BJ (cell line): Measurements from ENCODE around the gene SLC38A7. TPM values are rescaled to one million over a fixed set of nuclear protein-coding genes. Genes with fewer than 3 reads are reported as not detected.

Experiments
- CTCF ChIA-PET: fragments of 350-600 bp; formaldehyde crosslinking; extraction: SDS; loops from one replicate; lab custom pipeline; 2021; ENCODE audit warnings: antibody characterized with exemption, inconsistent platforms; lab: Yijun Ruan, JAX
- POLR2A ChIA-PET: fragments of 300-600 bp; sonication (Branson Sonifier 250); formaldehyde crosslinking; extraction: SDS; loops from one replicate; lab custom pipeline; 2021; ENCODE audit warnings: antibody characterized with exemption; lab: Charles Lee
- DNase-seq: peaks from one replicate; pipeline ENCODE4 v3.0.0-alpha.2; 2011; ENCODE audit warnings: low read depth
- H3K27me3 ChIP-seq: 2 replicates; pipeline ENCODE4 v1.6.0; 2011; ENCODE audit warnings: low read length; ENCODE audit not compliant: control insufficient read depth, insufficient read depth
- H3K36me3 ChIP-seq: 2 replicates; pipeline ENCODE4 v1.5.1; 2011; ENCODE audit warnings: low read length; ENCODE audit not compliant: control insufficient read depth, insufficient read depth
- H3K4me3 ChIP-seq: 2 replicates; pipeline ENCODE4 v1.5.1; 2011; ENCODE audit warnings: low read depth, mild to moderate bottlenecking, control low read depth, low read length
- polyA plus RNA-seq: library from polyadenylated mRNA; depleted of rRNA; stranded (reverse); fragments of >200 nt; gene quantifications from 2 replicates; pipeline ENCODE4 v1.2.3, GENCODE V29; 2011
- TF ChIP-seq, protein P1 (sequence below): IDR thresholded peaks from 2 replicates; pipeline ENCODE4 v1.5.1; 2011; ENCODE audit warnings: low read depth, mild to moderate bottlenecking, control low read depth, inconsistent platforms, low read length, moderate library complexity; ENCODE audit not compliant: insufficient read depth

The SLC38A7 gene
- polyA plus RNA-seq, 1 experiment: 24.1 TPM

DNA sequence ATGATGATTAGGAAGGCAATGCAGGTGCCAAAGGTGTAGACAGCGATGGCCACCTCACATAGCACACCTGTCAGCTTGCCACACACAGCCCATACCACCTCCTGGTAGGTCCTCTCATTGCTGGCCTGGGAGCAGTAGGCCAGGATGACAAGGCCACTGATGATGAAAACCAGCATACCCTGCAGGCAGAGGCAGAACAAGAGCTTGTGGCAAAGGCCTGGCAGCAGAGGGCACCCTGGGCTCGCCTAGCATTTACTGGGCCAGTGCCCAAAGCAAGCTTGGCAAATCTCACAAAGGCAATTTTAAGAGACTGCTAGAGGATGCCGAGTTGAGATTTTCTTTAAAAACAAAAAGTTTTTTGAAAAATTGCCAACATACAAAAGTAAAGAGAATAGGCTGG, 5.9 kb downstream of the SLC38A7 start:
- no peak for DNase-seq
- ChIA-PET CTCF (interaction anchor here (2.8 kb wide), 1 partner anchor 77 kb away, joined by 18 read pairs; no protein-coding TSS in a partner anchor), POLR2A (no interaction called here)
- no peak overlapping the region for H3K4me3 ChIP-seq
- H3K27me3 ChIP-seq: no peaks in the 10 kb centered on the region
- H3K36me3 ChIP-seq: peaks cover 23% of the 10 kb centered on the region
- TF ChIP-seq, protein P1, sequence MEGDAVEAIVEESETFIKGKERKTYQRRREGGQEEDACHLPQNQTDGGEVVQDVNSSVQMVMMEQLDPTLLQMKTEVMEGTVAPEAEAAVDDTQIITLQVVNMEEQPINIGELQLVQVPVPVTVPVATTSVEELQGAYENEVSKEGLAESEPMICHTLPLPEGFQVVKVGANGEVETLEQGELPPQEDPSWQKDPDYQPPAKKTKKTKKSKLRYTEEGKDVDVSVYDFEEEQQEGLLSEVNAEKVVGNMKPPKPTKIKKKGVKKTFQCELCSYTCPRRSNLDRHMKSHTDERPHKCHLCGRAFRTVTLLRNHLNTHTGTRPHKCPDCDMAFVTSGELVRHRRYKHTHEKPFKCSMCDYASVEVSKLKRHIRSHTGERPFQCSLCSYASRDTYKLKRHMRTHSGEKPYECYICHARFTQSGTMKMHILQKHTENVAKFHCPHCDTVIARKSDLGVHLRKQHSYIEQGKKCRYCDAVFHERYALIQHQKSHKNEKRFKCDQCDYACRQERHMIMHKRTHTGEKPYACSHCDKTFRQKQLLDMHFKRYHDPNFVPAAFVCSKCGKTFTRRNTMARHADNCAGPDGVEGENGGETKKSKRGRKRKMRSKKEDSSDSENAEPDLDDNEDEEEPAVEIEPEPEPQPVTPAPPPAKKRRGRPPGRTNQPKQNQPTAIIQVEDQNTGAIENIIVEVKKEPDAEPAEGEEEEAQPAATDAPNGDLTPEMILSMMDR: no peak

DNA sequence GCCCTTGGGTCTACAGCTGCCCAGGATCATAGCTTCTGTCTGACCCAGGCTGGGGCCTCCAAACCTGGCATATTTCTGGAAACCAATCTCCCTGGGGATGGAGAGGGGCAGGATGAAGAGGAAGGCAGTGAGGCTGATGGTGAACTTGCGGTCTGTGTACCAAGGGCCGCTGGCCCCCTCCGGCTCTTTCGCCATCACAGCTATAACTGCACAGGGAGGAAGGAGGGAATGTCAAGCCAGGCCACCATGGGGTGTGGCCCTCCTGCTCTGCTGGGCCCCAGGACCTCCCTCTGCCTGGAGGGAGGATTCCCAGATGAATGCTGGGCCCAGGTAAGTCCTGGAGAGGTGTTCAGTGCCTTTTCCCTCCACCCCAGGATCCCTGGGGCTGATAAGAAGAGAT, 6.3 kb downstream of the SLC38A7 start:
- TF ChIP-seq, protein P1: no peak
- H3K4me3 ChIP-seq: no peak overlapping the region
- peaks cover 23% of the 10 kb centered on the region for H3K36me3 ChIP-seq
- no peaks in the 10 kb centered on the region for H3K27me3 ChIP-seq
- DNase-seq: no peak
- POLR2A ChIA-PET: no interaction called here
- CTCF ChIA-PET: interaction anchor here (2.8 kb wide), 1 partner anchor 78 kb away, joined by 18 read pairs; no protein-coding TSS in a partner anchor

DNA sequence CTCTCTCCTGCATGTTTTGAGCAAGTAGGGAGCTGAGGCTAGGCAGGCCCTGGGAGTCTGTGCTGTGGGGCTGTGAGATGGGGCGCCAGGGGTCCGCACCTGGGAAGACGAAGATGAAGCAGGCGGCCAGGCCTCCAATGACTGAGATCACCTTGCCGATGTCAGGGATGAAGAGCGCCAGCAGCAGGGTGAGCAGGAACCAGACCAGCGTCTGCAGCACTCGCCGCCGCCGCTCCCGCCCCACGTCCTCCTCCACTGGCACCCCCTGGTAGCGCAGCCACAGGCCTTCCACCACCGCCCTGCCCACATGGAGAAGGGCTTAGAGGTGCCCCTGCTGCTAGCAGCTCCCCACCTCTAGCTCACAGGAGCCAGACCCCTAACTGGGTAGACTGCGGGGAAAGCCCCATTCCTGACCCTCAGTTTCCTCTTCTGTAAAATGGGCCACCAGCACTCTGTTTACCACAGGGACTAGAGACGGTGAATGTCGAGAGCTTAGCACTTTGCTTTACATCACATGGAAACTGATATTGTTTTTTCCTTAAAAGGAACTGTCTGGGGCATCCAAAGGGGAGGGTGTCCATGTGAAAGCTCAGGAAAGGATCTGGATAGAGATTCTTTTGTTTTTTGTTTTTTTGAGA, 13.5 kb downstream of the SLC38A7 start:
- CTCF ChIA-PET: interaction anchor here (0.8 to 1.9 kb wide), 4 partner anchors 9 to 334 kb away, joined by 3 to 7 read pairs (median 4); no protein-coding TSS in a partner anchor
- no peak for DNase-seq
- TF ChIP-seq, protein P1: no peak
- POLR2A ChIA-PET: no interaction called here
- peaks cover 19% of the 10 kb centered on the region for H3K36me3 ChIP-seq
- no peaks in the 10 kb centered on the region for H3K27me3 ChIP-seq
- no peak overlapping the region for H3K4me3 ChIP-seq

DNA sequence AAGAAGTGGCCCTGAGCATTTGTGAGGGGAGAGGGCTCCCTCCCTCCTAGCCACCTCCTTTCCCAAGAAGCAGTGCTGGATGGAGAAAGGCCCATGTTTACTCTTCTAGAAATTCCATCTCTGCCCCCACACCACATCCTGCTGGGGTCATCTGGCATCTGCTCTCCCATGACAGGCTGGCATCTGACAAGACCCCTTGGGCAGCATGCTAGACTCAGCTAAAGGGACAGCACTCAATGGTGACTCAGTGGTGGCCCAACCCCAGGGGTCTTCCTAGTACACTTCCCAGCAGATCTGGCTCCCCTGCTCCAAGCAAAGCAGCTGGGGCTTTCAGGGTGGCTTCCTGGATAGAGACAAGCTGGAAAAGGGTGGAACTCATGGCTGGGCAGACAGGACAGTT, 14.4 kb downstream of the SLC38A7 start:
- TF ChIP-seq, protein P1: no peak
- ChIA-PET POLR2A (no interaction called here), CTCF (interaction anchor here (1.7 to 1.9 kb wide), 3 partner anchors 8 to 334 kb away, joined by 5 to 7 read pairs (median 6); no protein-coding TSS in a partner anchor)
- DNase-seq: no peak
- Histone ChIP-seq H3K4me3 (no peak overlapping the region), H3K36me3 (peaks cover 12% of the 10 kb centered on the region), H3K27me3 (no peaks in the 10 kb centered on the region)

DNA sequence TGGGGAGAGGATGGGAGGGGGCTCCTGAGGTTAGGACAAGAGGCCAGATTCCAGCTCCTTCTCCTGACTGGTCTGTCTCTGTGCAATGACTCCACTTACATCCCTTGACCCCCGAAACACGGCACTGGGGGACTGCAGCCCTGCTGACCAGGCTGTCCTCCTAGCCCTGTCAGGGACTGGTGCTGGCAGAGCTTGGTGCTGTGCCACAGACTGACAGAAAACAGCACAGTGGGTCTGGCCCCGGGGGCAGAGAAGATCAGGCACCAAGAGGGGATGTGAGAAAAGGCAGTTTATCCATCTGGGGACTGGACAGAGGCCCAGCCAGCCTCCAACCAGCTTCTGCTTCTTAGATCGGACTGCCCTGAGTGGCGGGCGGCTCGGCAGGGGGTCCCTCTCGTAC, 19.4 kb downstream of the SLC38A7 start:
- peaks cover 3% of the 10 kb centered on the region for H3K36me3 ChIP-seq
- ChIA-PET POLR2A (no interaction called here), CTCF (interaction anchor here (1.0 to 1.7 kb wide), 2 partner anchors 153 to 329 kb away, joined by 3 to 4 read pairs; no protein-coding TSS in a partner anchor)
- no peak for DNase-seq
- no peaks in the 10 kb centered on the region for H3K27me3 ChIP-seq
- TF ChIP-seq, protein P1: no peak
- no peak overlapping the region for H3K4me3 ChIP-seq
